Measurements from ENCODE around the gene PNP. TPM values are rescaled to one million over a fixed set of nuclear protein-coding genes. Genes with fewer than 3 reads are reported as not detected.

The PNP gene
- total RNA-seq, 1 experiment from 2014 or later: 87.5 TPM

DNA sequence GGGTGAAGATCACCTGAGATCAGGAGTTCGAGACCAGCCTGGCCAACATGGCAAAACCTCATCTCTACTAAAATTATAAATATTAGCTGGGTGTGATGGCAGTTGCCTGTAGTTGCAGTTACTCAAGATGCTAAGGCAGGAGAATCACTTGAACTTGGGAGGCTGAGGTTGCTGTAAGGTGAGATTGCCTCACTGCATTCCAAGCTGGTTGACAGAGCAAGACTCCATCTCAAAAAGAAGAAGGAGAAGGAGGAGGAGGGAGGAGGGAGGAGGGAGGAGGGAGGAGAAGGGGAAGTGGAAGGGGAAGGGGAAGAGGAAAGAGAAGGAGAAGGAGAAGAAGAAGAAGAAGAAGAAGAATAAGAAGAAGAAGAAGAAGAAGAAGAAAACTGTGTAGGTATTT, 53.1 kb downstream of the PNP start:
- H4K20me1 ChIP-seq (ENCODE audit: control insufficient read depth, insufficient read depth, insufficient read length): no peaks in the 10 kb centered on the region
- no peak overlapping the region for H2BK5ac ChIP-seq (ENCODE audit: insufficient read length, low read length)
- H3K4me2 ChIP-seq (ENCODE audit: insufficient read depth, insufficient read length, low read length): no peak overlapping the region
- Mint-ChIP-seq H3K9me3 (peaks cover 0 to 3% of the 10 kb centered on the region in 2 experiments; a peak in 2 of 5 replicates), H3K4me1 (no peaks in the 10 kb centered on the region), H3K27ac (no peak overlapping the region), H3K4me3 (no peak overlapping the region), H3K36me3 (ENCODE audit: insufficient read depth in 1 of 3, low read depth in 3 of 3) (no peaks in the 10 kb centered on the region), H3K27me3 (ENCODE audit: low read depth) (peaks cover 2% of the 10 kb centered on the region; the same call in 1 of the 2 replicates)
- no peak overlapping the region for H4K5ac ChIP-seq (ENCODE audit: insufficient read length, low read depth, low read length)
- no peak overlapping the region for H3K56ac ChIP-seq (ENCODE audit: insufficient read length, low read depth, low read length)
- no peak overlapping the region for H3K9ac ChIP-seq (ENCODE audit: extremely low read depth, insufficient read length, low read length)
- H3K23ac ChIP-seq (ENCODE audit: insufficient read length, low read depth, low read length): no peak overlapping the region
- no peak overlapping the region for H3K4ac ChIP-seq (ENCODE audit: low read depth, low read length)
- H2BK12ac ChIP-seq (ENCODE audit: insufficient read length, low read depth, low read length): no peak overlapping the region
- H2AFZ ChIP-seq (ENCODE audit: low read length): no peak overlapping the region
- TF ChIP-seq, protein P1, sequence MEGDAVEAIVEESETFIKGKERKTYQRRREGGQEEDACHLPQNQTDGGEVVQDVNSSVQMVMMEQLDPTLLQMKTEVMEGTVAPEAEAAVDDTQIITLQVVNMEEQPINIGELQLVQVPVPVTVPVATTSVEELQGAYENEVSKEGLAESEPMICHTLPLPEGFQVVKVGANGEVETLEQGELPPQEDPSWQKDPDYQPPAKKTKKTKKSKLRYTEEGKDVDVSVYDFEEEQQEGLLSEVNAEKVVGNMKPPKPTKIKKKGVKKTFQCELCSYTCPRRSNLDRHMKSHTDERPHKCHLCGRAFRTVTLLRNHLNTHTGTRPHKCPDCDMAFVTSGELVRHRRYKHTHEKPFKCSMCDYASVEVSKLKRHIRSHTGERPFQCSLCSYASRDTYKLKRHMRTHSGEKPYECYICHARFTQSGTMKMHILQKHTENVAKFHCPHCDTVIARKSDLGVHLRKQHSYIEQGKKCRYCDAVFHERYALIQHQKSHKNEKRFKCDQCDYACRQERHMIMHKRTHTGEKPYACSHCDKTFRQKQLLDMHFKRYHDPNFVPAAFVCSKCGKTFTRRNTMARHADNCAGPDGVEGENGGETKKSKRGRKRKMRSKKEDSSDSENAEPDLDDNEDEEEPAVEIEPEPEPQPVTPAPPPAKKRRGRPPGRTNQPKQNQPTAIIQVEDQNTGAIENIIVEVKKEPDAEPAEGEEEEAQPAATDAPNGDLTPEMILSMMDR (conservative IDR thresholded peaks at IDR 0.05): no peak
- no peaks in the 10 kb centered on the region for H3K4me1 ChIP-seq (ENCODE audit: insufficient read depth, low read length)
- no peak overlapping the region for H4K91ac ChIP-seq (ENCODE audit: insufficient read length, low read depth, low read length)
- H3K9me3 ChIP-seq (ENCODE audit: control insufficient read depth, low read depth, low read length): no peaks in the 10 kb centered on the region
- no peaks in the 10 kb centered on the region for H3K23me2 ChIP-seq (ENCODE audit: insufficient read length, low read depth, low read length, poor library complexity, severe bottlenecking)
- H4K8ac ChIP-seq (replicated peaks; ENCODE audit: insufficient read length, low read depth, low read length): no peak overlapping the region
- no peaks in the 10 kb centered on the region; the same call in 1 of the 2 replicates for H3K27me3 ChIP-seq (ENCODE audit: insufficient read depth, low read length)
- H3T11ph ChIP-seq (ENCODE audit: low read length): no peak overlapping the region
- H3K14ac ChIP-seq (ENCODE audit: insufficient read depth, low read length): no peak overlapping the region
- H3K79me1 ChIP-seq (ENCODE audit: insufficient read depth, low read depth, low read length, poor library complexity, severe bottlenecking): no peaks in the 10 kb centered on the region
- no peak overlapping the region for H2AK5ac ChIP-seq (ENCODE audit: insufficient read length, low read length)
- no peak overlapping the region for H2BK20ac ChIP-seq (ENCODE audit: low read depth, low read length, poor library complexity, severe bottlenecking)
- H3K79me2 ChIP-seq (ENCODE audit: insufficient read depth, low read length): no peaks in the 10 kb centered on the region
- DNase-seq: no peak
- H3K18ac ChIP-seq (ENCODE audit: insufficient read length, low read depth, low read length): no peak overlapping the region
- WGBS (ENCODE audit: extremely low coverage, insufficient read length, low lambda C conversion rate): no CpG with 5 or more reads among the region's 1 CpG
- no peak overlapping the region for H2BK120ac ChIP-seq (ENCODE audit: low read depth, low read length, poor library complexity, severe bottlenecking)
- no peak overlapping the region for H2BK15ac ChIP-seq (ENCODE audit: low read depth, low read length)
- no peak overlapping the region for H3K27ac ChIP-seq (ENCODE audit: insufficient read length, low read depth, low read length)

Data from H9 (cell line).